Neural cell (in vitro differentiated cells): ENCODE results near the gene ST8SIA4. TPM values are rescaled to one million over a fixed set of nuclear protein-coding genes. Genes with fewer than 3 reads are reported as not detected.

Source experiments
- H2AFZ ChIP-seq: fragments of 200-600, 300-800 bp; sonication (generic), shearing (Covaris generic); 2 replicates; pipeline ENCODE4 v1.6.0; 2014; ENCODE audit warnings: low read depth, mild to moderate bottlenecking, antibody characterized with exemption, low read length, moderate library complexity
- H3F3A ChIP-seq: fragments of 200-600 bp; shearing (Covaris generic); 2 replicates; pipeline ENCODE4 v1.6.1; 2016; ENCODE audit warnings: mild to moderate bottlenecking, moderate library complexity, mixed read lengths, antibody characterized with exemption, low read length; ENCODE audit not compliant: insufficient read depth, poor library complexity, severe bottlenecking
- H3K27ac ChIP-seq: fragments of 200-600, 300-800 bp; sonication (generic), shearing (Covaris generic); 2 replicates; pipeline ENCODE4 v1.5.1; 2014; ENCODE audit warnings: mild to moderate bottlenecking, low read length, moderate library complexity
- H3K27me3 ChIP-seq: fragments of 300-800, 200-600 bp; sonication (generic), shearing (Covaris generic); 2 replicates; pipeline ENCODE4 v1.6.0; 2014; ENCODE audit warnings: mild to moderate bottlenecking, low read depth, low read length, moderate library complexity; ENCODE audit not compliant: insufficient read depth
- H3K36me3 ChIP-seq: fragments of 300-800, 200-600 bp; sonication (generic), shearing (Covaris generic); 2 replicates; pipeline ENCODE4 v1.5.1; 2014; ENCODE audit warnings: mild to moderate bottlenecking, antibody characterized with exemption, low read length, moderate library complexity; ENCODE audit not compliant: insufficient read depth
- H3K4me2 ChIP-seq: fragments of 300-800, 200-600 bp; sonication (generic), shearing (Covaris generic); 2 replicates; pipeline ENCODE4 v1.6.0; 2014; ENCODE audit warnings: mild to moderate bottlenecking, low read length
- H3K4me3 ChIP-seq: fragments of 300-800, 200-600 bp; sonication (generic), shearing (Covaris generic); 2 replicates; pipeline ENCODE4 v1.5.1; 2014; ENCODE audit warnings: mild to moderate bottlenecking, low read length, moderate library complexity
- H3K79me2 ChIP-seq: fragments of 200-600 bp; shearing (Covaris generic); replicated peaks from 2 replicates; pipeline ENCODE4 v1.6.0; 2014; ENCODE audit warnings: mild to moderate bottlenecking, low read length, moderate library complexity; ENCODE audit not compliant: insufficient read depth
- H3K9ac ChIP-seq: fragments of 300-800, 200-600 bp; sonication (generic), shearing (Covaris generic); 2 replicates; pipeline ENCODE4 v1.6.1; 2016; ENCODE audit warnings: mild to moderate bottlenecking, low read length, mixed read lengths
- H3K9me2 ChIP-seq: fragments of 200-600 bp; shearing (Covaris generic); 2 replicates; pipeline ENCODE4 v1.6.1; 2016; ENCODE audit warnings: mild to moderate bottlenecking, low read length, mixed read lengths; ENCODE audit not compliant: insufficient read depth
- H3K9me3 ChIP-seq: fragments of 200-600, 300-800 bp; sonication (generic), shearing (Covaris generic); 2 replicates; pipeline ENCODE4 v1.6.1; 2016; ENCODE audit warnings: mild to moderate bottlenecking, mixed run types, low read length, moderate library complexity, mixed read lengths
- H4K20me1 ChIP-seq: fragments of 200-600 bp; shearing (Covaris generic); 2 replicates; pipeline ENCODE4 v1.6.1; 2016; ENCODE audit warnings: mild to moderate bottlenecking, mixed run types; ENCODE audit not compliant: insufficient read depth
- CTCF ChIP-seq: fragments of 450-650 bp; IDR thresholded peaks from 2 replicates; pipeline ENCODE4 v1.5.1; 2014; ENCODE audit warnings: antibody characterized with exemption, mild to moderate bottlenecking, moderate library complexity; ENCODE audit not compliant: poor library complexity, severe bottlenecking
- EP300 ChIP-seq: fragments of 450-650 bp; conservative IDR thresholded peaks from 2 replicates; pipeline ENCODE4 v1.6.1; 2014; ENCODE audit warnings: antibody characterized with exemption, mild to moderate bottlenecking, moderate library complexity; ENCODE audit not compliant: poor library complexity, severe bottlenecking
- EZH2 ChIP-seq: fragments of 200-600, 300-800 bp; shearing (Covaris generic), sonication (generic); IDR thresholded peaks from 2 replicates; pipeline ENCODE4 v1.6.1; 2014; ENCODE audit warnings: antibody characterized with exemption, low read length, borderline replicate concordance, mild to moderate bottlenecking; ENCODE audit not compliant: insufficient read depth, poor library complexity, severe bottlenecking
- MXI1 ChIP-seq: fragments of 450-650 bp; conservative IDR thresholded peaks from 2 replicates; pipeline ENCODE4 v1.6.1; 2014; ENCODE audit warnings: antibody characterized with exemption, mild to moderate bottlenecking; ENCODE audit not compliant: poor library complexity, severe bottlenecking
- POLR2AphosphoS5 ChIP-seq: IDR thresholded peaks from 2 replicates; pipeline ENCODE4 v1.6.1; 2012
- RAD21 ChIP-seq: fragments of 450-650 bp; conservative IDR thresholded peaks from 2 replicates; pipeline ENCODE4 v1.6.1; 2014; ENCODE audit warnings: antibody characterized with exemption, mild to moderate bottlenecking, moderate library complexity
- SMC3 ChIP-seq: fragments of 450-650 bp; conservative IDR thresholded peaks from 2 replicates; pipeline ENCODE4 v1.6.1; 2014; ENCODE audit warnings: antibody characterized with exemption, mild to moderate bottlenecking, moderate library complexity; ENCODE audit not compliant: poor library complexity
- TAF1 ChIP-seq: IDR thresholded peaks from 2 replicates; pipeline ENCODE4 v1.6.1; 2012; ENCODE audit warnings: low read depth
- polyA plus RNA-seq: library from polyadenylated mRNA; depleted of rRNA; stranded (reverse); fragments of >200 nt; gene quantifications from 2 replicates; pipeline ENCODE4 v1.2.3, GENCODE V29; 2014
- TF ChIP-seq, protein P1 (sequence below): IDR thresholded peaks from 2 replicates; pipeline ENCODE4 v1.6.1; 2012; ENCODE audit warnings: borderline replicate concordance

Gene ST8SIA4
- polyA plus RNA-seq, 1 donor from 2014 or later, result 15.6 TPM

GRCh38 chr5:100913298-100913697 is 10.2 kb upstream of the ST8SIA4 start:
- no peaks in the 10 kb centered on the region for H4K20me1 ChIP-seq
- no peak for TF ChIP-seq SMC3
- TF ChIP-seq TAF1, result no peak
- no peak for TF ChIP-seq EP300
- TF ChIP-seq MXI1, result no peak
- TF ChIP-seq POLR2AphosphoS5, result no peak
- no peak for TF ChIP-seq EZH2
- TF ChIP-seq, protein P1, sequence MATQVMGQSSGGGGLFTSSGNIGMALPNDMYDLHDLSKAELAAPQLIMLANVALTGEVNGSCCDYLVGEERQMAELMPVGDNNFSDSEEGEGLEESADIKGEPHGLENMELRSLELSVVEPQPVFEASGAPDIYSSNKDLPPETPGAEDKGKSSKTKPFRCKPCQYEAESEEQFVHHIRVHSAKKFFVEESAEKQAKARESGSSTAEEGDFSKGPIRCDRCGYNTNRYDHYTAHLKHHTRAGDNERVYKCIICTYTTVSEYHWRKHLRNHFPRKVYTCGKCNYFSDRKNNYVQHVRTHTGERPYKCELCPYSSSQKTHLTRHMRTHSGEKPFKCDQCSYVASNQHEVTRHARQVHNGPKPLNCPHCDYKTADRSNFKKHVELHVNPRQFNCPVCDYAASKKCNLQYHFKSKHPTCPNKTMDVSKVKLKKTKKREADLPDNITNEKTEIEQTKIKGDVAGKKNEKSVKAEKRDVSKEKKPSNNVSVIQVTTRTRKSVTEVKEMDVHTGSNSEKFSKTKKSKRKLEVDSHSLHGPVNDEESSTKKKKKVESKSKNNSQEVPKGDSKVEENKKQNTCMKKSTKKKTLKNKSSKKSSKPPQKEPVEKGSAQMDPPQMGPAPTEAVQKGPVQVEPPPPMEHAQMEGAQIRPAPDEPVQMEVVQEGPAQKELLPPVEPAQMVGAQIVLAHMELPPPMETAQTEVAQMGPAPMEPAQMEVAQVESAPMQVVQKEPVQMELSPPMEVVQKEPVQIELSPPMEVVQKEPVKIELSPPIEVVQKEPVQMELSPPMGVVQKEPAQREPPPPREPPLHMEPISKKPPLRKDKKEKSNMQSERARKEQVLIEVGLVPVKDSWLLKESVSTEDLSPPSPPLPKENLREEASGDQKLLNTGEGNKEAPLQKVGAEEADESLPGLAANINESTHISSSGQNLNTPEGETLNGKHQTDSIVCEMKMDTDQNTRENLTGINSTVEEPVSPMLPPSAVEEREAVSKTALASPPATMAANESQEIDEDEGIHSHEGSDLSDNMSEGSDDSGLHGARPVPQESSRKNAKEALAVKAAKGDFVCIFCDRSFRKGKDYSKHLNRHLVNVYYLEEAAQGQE, result no peak
- TF ChIP-seq RAD21, result no peak
- TF ChIP-seq CTCF, result no peak

DNA sequence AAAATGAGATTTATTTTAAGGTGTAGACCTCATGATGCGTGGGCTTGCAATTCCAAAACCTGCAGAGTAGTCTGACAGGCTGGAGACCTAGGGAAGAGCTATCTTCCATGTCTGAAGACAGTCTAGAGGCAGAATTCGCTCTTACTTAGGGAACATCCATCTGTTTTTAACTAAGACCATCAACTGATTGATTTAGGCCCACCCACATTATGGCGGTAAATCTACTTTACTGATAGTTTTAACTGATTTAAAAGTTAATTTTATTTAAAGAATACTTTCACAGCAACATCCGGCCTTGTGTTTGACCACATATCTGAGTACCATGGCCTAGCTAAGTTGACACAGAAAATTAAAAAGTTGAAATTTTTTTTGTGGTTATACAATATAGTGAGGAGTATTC is 6.0 kb upstream of the ST8SIA4 start:
- H2AFZ ChIP-seq, result no peak overlapping the region
- H3K36me3 ChIP-seq, result no peaks in the 10 kb centered on the region
- H3K79me2 ChIP-seq, result no peaks in the 10 kb centered on the region
- H3K9me3 ChIP-seq, result no peaks in the 10 kb centered on the region
- H3K27ac ChIP-seq, result no peak overlapping the region
- H3K27me3 ChIP-seq, result no peaks in the 10 kb centered on the region
- H3K4me3 ChIP-seq, result no peak overlapping the region
- no peaks in the 10 kb centered on the region for H4K20me1 ChIP-seq
- no peaks in the 10 kb centered on the region for H3K9me2 ChIP-seq
- H3K4me2 ChIP-seq, result no peak overlapping the region
- H3K9ac ChIP-seq, result no peak overlapping the region
- TF ChIP-seq EP300 (no peak), POLR2AphosphoS5 (no peak), MXI1 (no peak), EZH2 (no peak), CTCF (no peak)
- no peaks in the 10 kb centered on the region for H3F3A ChIP-seq

More at GRCh38 chr5:100913298-100913697, 10.2 kb upstream of the ST8SIA4 start:
- Histone ChIP-seq H2AFZ (no peak overlapping the region), H3K79me2 (no peaks in the 10 kb centered on the region), H3K9me3 (no peaks in the 10 kb centered on the region), H3K27me3 (no peaks in the 10 kb centered on the region), H3K36me3 (no peaks in the 10 kb centered on the region), H3K9ac (no peak overlapping the region), H3K4me2 (no peak overlapping the region), H3K9me2 (no peaks in the 10 kb centered on the region), H3K4me3 (no peak overlapping the region), H3K27ac (no peak overlapping the region), H3F3A (no peaks in the 10 kb centered on the region)
